PC-9 (cell line): ENCODE data around the gene IRAK2.

Source experiments
- CTCF ChIP-seq: fragments of 200-600 bp; sonication (generic); conservative IDR thresholded peaks from 2 replicates; pipeline ENCODE4 v1.6.1; 2017; ENCODE audit warnings: mixed run types, antibody characterized with exemption, mild to moderate bottlenecking, moderate library complexity
- EZH2 ChIP-seq: fragments of 200-600 bp; sonication (generic); IDR thresholded peaks from 2 replicates; pipeline ENCODE4 v1.8.0; 2017; ENCODE audit warnings: antibody characterized with exemption, low read depth

GRCh38 chr3:10268930-10269329 lies 104.2 kb downstream of the IRAK2 start:
- TF ChIP-seq CTCF (no peak), EZH2 (no peak)
